Stimulated activated CD8-positive, alpha-beta memory T cell treated with anti-CD3 and anti-CD28 coated beads, Interleukin-12 subunit alpha, Interleukin-12 subunit beta, amount 100 ng/mL, for 1 hour (primary cell): ENCODE results near the gene ETS2.
"Not testable (repeated sequence)": the region's sequence is repeated elsewhere in the genome, so short reads cannot be mapped to it uniquely, and the experiment has no call there.

Source experiments
- DNase-seq: peaks from one replicate; pipeline ENCODE4 v3.0.0-alpha.2; 2020; ENCODE audit warnings: low read depth

Gene ETS2

GRCh38 chr21:38818325-38818723, 12.6 kb downstream of the ETS2 start:
- DNase-seq: no peak

- no peak for DNase-seq
Measured at GRCh38 chr21:38819051-38819718, 13.5 kb downstream of the ETS2 start.

- DNase-seq: no peak
Measured at GRCh38 chr21:38819719-38820159, 14.0 kb downstream of the ETS2 start.

- no peak for DNase-seq
Measured at GRCh38 chr21:38820471-38821239, 14.9 kb downstream of the ETS2 start.

- no peak for DNase-seq
Measured at GRCh38 chr21:38821248-38821647, 15.5 kb downstream of the ETS2 start.

- no peak for DNase-seq
Measured at GRCh38 chr21:38821959-38822682, 16.4 kb downstream of the ETS2 start.

GRCh38 chr21:38822778-38823238, 17.1 kb downstream of the ETS2 start:
- no peak for DNase-seq

GRCh38 chr21:38823737-38824123, 18.0 kb downstream of the ETS2 start:
- no peak for DNase-seq

- DNase-seq: no peak
Measured at GRCh38 chr21:38824124-38824822, 18.5 kb downstream of the ETS2 start.

GRCh38 chr21:38825269-38825668, 19.5 kb downstream of the ETS2 start:
- no peak for DNase-seq

- DNase-seq: no peak
Measured at GRCh38 chr21:38825921-38826320, 20.2 kb downstream of the ETS2 start.

- not testable (repeated sequence) for DNase-seq
Measured at GRCh38 chr21:38828111-38828510, 22.4 kb downstream of the ETS2 start.

GRCh38 chr21:38830671-38831525, 25.2 kb downstream of the ETS2 start:
- DNase-seq: no peak

GRCh38 chr21:38831526-38832467, 26.1 kb downstream of the ETS2 start:
- no peak for DNase-seq

- no peak for DNase-seq
Measured at GRCh38 chr21:38832664-38833063, 26.9 kb downstream of the ETS2 start.

GRCh38 chr21:38833117-38833516, 27.4 kb downstream of the ETS2 start:
- no peak for DNase-seq

GRCh38 chr21:38834725-38835124, 29.0 kb downstream of the ETS2 start:
- no peak for DNase-seq

- DNase-seq: no peak
Measured at GRCh38 chr21:38837806-38838461, 32.2 kb downstream of the ETS2 start.

GRCh38 chr21:38838598-38839327, 33.0 kb downstream of the ETS2 start:
- no peak for DNase-seq
